Naive thymus-derived CD4-positive, alpha-beta T cell (primary cell): ENCODE data around the gene ST3GAL5. TPM values are rescaled to one million over a fixed set of nuclear protein-coding genes. Genes with fewer than 3 reads are reported as not detected.

Experiments
- ATAC-seq: fragments of 150-1000 bp; cut with Tn5 transposase; 2 replicates; pipeline ENCODE4 v1.10.0; 2021; ENCODE audit warnings: mild to moderate bottlenecking, moderate library complexity
- CTCF ChIA-PET: fragments of 350-600 bp; sonication (Branson Sonifier 250); formaldehyde crosslinking; loops from one replicate; lab custom pipeline; 2021; ENCODE audit warnings: antibody characterized with exemption; lab: Charles Lee
- POLR2A ChIA-PET: fragments of 350-600 bp; sonication (Branson Sonifier 250); formaldehyde crosslinking; loops from one replicate; lab custom pipeline; 2021; ENCODE audit warnings: antibody characterized with exemption, inconsistent platforms; lab: Charles Lee
- DNase-seq, 9 donors: peaks; one replicate each; pipeline versions ENCODE4 v3.0.0 to v3.0.0-alpha.2; 2020 to 2022; ENCODE audit warnings: mixed read lengths in 1 of 9
- H3K27ac ChIP-seq: one replicate; pipeline ENCODE4 v1.7.0; 2013; ENCODE audit warnings: mild to moderate bottlenecking, low read depth, low read length, moderate library complexity
- H3K27me3 ChIP-seq, 2 donors: one replicate each; pipeline ENCODE4 v1.7.0; 2013; ENCODE audit warnings: low read length in 2 of 2, mild to moderate bottlenecking in 2 of 2, moderate library complexity in 2 of 2; ENCODE audit not compliant: control insufficient read depth in 2 of 2, insufficient read depth in 2 of 2
- H3K36me3 ChIP-seq, 3 experiments: 1 replicate in 2 of 3; 2 replicates in 1 of 3; pipeline ENCODE4 v1.7.0; 2013; ENCODE audit warnings: low read length in 3 of 3, mild to moderate bottlenecking in 3 of 3, moderate library complexity in 1 of 3; ENCODE audit not compliant: insufficient read depth in 3 of 3, control insufficient read depth in 2 of 3
- H3K4me1 ChIP-seq, 2 donors: one replicate each; pipeline ENCODE4 v1.7.0; 2013; ENCODE audit warnings: low read length in 2 of 2, mild to moderate bottlenecking in 2 of 2, moderate library complexity in 1 of 2; ENCODE audit not compliant: control insufficient read depth in 2 of 2, insufficient read depth in 2 of 2
- H3K4me3 ChIP-seq: 2 replicates; pipeline ENCODE4 v1.7.0; 2013; ENCODE audit warnings: mild to moderate bottlenecking, low read length
- H3K9me3 ChIP-seq, 3 experiments: 1 replicate in 2 of 3; 2 replicates in 1 of 3; pipeline ENCODE4 v1.7.0; 2013; ENCODE audit warnings: low read length in 3 of 3; ENCODE audit not compliant: control insufficient read depth in 2 of 3
- H3K27ac Mint-ChIP-seq, 9 donors: one replicate each; pipeline ENCODE4 v1.8.0; 2020 to 2022; ENCODE audit warnings: mixed read lengths in 9 of 9, mild to moderate bottlenecking in 8 of 9, moderate library complexity in 5 of 9, inconsistent platforms in 2 of 9
- H3K27me3 Mint-ChIP-seq, 5 donors: one replicate each; pipeline ENCODE4 v1.8.0; 2021 to 2022; ENCODE audit warnings: mixed read lengths in 5 of 5, mild to moderate bottlenecking in 1 of 5
- H3K36me3 Mint-ChIP-seq, 5 donors: one replicate each; pipeline ENCODE4 v1.8.0; 2020 to 2022; ENCODE audit warnings: mixed read lengths in 5 of 5, mild to moderate bottlenecking in 3 of 5, inconsistent platforms in 1 of 5
- H3K4me1 Mint-ChIP-seq, 7 donors: one replicate each; pipeline ENCODE4 v1.8.0; 2020 to 2022; ENCODE audit warnings: mixed read lengths in 7 of 7, mild to moderate bottlenecking in 3 of 7, inconsistent platforms in 1 of 7
- H3K4me3 Mint-ChIP-seq, 10 donors: one replicate each; pipeline ENCODE4 v1.8.0; 2020 to 2022; ENCODE audit warnings: mild to moderate bottlenecking in 10 of 10, mixed read lengths in 10 of 10, moderate library complexity in 6 of 10, inconsistent platforms in 2 of 10
- H3K9me3 Mint-ChIP-seq, 11 donors: one replicate each; pipeline ENCODE4 v1.8.0; 2020 to 2022; ENCODE audit warnings: mixed read lengths in 11 of 11, mild to moderate bottlenecking in 4 of 11, inconsistent platforms in 1 of 11, moderate library complexity in 1 of 11
- intact Hi-C, 2 donors: fragments of 100-400 bp; cut with micrococcal nuclease; formaldehyde crosslinking; loops; one replicate each; pipeline ENCODE4 v1.15.1; 2023
- polyA plus RNA-seq, 2 donors: library from polyadenylated mRNA; unstranded; fragments of 300-500 nt; fragmentation: Illumina TruSeq; gene quantifications; one replicate each; pipeline ENCODE4 v1.2.3, GENCODE V29; 2021
- total RNA-seq, 6 experiments: library from RNA in 5 of 6; stranded (reverse) in 5 of 6; gene quantifications; 1 replicate in 5 of 6; 2 replicates in 1 of 6; pipeline ENCODE4 v1.2.3 and lab custom pipeline; 2021 to 2026

Gene ST3GAL5
- total and polyA plus RNA-seq, 7 experiments from 2014 or later: 15.0 to 53.6 (median 39.3) TPM

DNA sequence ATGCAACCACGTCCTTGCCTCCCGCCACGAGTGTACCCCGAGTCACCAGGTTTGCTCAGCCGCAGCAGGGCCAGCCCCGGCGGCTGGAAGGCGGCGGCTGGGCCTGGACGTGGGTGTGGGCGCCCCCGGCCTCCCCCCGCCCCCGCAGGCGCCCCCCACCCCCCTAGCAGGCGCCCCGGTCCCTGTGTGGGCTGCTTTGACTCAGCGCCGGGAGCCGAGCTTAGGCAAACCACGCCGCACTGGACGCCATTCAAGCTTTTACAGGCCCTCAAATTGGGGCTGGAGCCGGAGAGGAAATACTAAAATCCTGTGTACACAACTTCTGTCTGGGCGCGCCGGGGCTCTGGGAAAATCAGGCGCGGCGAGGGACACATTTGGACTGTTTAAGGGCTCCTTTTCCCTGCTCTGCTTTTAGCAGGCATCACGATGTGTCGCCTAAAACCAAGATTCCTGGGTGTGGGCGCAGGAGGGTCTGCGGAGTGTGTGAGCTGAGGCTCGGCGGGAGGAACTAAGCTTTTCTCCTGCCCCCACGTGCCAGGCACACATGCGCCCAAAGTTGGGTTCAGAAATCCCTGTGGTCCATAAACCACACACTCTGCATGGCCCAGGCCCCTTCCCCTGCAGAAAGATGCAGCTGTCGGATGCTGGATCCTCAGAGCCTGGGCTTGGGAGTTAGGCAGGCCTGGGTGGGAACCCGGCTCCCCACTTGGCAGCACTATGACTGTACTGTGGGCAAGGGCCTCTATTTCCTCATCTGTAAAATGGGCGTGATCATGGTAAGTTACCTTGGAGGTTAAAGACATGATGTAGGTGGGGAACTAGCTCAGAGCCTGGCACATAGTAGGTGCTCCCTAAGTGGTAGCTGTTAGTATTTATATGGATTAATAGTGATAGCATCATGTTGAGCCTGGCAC, 77.4 kb downstream of the ST3GAL5 start:
- Histone ChIP-seq H3K27me3 (no peaks in the 10 kb centered on the region), H3K27ac (no peak overlapping the region), H3K9me3 (no peaks in the 10 kb centered on the region), H3K4me3 (no peak overlapping the region), H3K4me1 (no peaks in the 10 kb centered on the region), H3K36me3 (no peaks in the 10 kb centered on the region)
- H3K36me3 Mint-ChIP-seq: no peaks in the 10 kb centered on the region
- no peak overlapping the region for H3K4me3 Mint-ChIP-seq
- H3K27me3 Mint-ChIP-seq: peaks cover 0 to 35% (median 3%) of the 10 kb centered on the region in 5 donors
- CTCF ChIA-PET: interaction anchor here (1.4 kb wide), 1 partner anchor 61 kb away, joined by 5 read pairs; no protein-coding TSS in a partner anchor
- no peak for ATAC-seq
- H3K27ac Mint-ChIP-seq: no peak overlapping the region
- no peaks in the 10 kb centered on the region for H3K9me3 Mint-ChIP-seq
- intact Hi-C loops: no loop called here
- DNase-seq: peak in 1 of 9 donors; percentile 17
- peaks cover 0 to 3% (median 0%) of the 10 kb centered on the region in 7 donors for H3K4me1 Mint-ChIP-seq
- POLR2A ChIA-PET: no interaction called here

DNA sequence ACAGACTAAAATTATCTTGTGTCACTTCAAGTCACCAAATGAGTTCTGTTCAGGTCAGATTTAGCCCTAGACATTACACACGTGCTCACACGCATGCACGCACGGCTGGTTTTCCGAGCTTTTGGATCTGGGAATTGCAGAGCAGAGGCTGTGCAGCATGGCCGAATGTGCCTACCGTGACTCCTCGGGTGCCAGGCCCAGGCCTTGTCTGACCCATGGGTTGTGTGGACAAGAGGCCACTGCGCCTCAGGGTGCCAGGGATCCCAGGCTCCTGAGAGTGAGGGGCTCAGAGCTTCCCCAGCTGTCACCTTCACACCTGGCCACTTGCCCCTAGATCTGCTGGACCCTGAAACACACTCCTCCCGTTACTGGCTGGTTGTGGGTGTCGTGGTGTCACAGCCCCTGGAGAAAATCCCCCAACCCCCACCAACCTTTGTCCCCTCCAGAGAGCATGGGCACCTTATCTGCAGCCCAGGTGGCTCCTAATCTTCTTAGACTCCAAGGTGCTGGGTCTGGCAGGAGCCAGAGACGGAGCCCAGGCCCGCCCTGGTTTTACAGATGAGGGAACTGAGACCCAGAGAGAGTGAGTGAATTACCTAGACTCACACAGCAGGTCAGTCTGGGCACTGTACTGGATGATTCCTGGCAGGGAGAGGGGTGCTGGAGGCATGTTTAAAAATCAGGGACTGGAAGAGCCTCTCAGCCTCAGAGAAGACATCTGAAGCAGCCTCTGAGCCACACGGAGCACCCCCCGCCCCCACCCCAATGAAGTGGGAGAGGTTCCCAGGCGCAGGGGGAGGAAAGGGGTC, 78.2 kb downstream of the ST3GAL5 start:
- Mint-ChIP-seq H3K9me3 (no peaks in the 10 kb centered on the region), H3K4me1 (peaks cover 0 to 3% (median 0%) of the 10 kb centered on the region in 7 donors), H3K4me3 (no peak overlapping the region), H3K36me3 (no peaks in the 10 kb centered on the region), H3K27me3 (peaks cover 0 to 34% (median 3%) of the 10 kb centered on the region in 5 donors), H3K27ac (no peak overlapping the region)
- intact Hi-C loops: no loop called here
- ChIA-PET POLR2A (no interaction called here), CTCF (no interaction called here)
- Histone ChIP-seq H3K4me1 (no peaks in the 10 kb centered on the region), H3K36me3 (no peaks in the 10 kb centered on the region), H3K4me3 (no peak overlapping the region), H3K9me3 (no peaks in the 10 kb centered on the region), H3K27ac (no peak overlapping the region), H3K27me3 (no peaks in the 10 kb centered on the region)
- DNase-seq (peak in 1 of 9 donors; percentile 19), ATAC-seq (no peak)

DNA sequence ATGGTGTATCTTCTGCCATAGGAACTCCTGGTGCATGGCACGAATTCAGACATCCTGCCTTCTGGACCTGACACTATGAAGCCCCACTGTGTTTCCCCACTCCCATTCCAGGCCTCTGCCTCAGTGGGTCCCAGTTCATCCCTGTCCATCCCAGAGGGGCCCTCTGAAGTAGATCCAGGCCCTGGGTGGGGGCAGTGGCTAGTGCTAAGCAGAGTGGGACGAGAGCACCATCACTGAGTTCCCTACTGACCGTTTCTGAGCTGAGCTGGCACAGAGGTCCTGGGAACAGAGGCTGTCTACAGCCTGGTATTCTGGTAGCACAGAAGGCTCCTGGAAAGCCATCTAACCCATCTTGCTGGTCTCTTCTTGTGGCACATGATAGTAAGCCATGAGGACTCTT, 81.0 kb downstream of the ST3GAL5 start:
- H3K9me3 ChIP-seq: no peaks in the 10 kb centered on the region
- H3K4me3 ChIP-seq: no peak overlapping the region
- POLR2A ChIA-PET: no interaction called here
- no peak for ATAC-seq
- no peak for DNase-seq
- Mint-ChIP-seq H3K27me3 (peaks cover 0 to 27% (median 0%) of the 10 kb centered on the region in 5 donors), H3K27ac (no peak overlapping the region), H3K36me3 (no peaks in the 10 kb centered on the region), H3K4me3 (no peak overlapping the region), H3K4me1 (peaks cover 5 to 17% (median 14%) of the 10 kb centered on the region in 7 donors), H3K9me3 (no peaks in the 10 kb centered on the region)
- no peaks in the 10 kb centered on the region for H3K36me3 ChIP-seq
- H3K27me3 ChIP-seq: no peaks in the 10 kb centered on the region
- CTCF ChIA-PET: interaction anchor here (0.7 kb wide), 1 partner anchor 413 kb away, joined by 3 read pairs; no protein-coding TSS in a partner anchor
- H3K4me1 ChIP-seq: peaks cover 9 to 10% of the 10 kb centered on the region in 2 donors
- intact Hi-C loops: no loop called here
- H3K27ac ChIP-seq: no peak overlapping the region

DNA sequence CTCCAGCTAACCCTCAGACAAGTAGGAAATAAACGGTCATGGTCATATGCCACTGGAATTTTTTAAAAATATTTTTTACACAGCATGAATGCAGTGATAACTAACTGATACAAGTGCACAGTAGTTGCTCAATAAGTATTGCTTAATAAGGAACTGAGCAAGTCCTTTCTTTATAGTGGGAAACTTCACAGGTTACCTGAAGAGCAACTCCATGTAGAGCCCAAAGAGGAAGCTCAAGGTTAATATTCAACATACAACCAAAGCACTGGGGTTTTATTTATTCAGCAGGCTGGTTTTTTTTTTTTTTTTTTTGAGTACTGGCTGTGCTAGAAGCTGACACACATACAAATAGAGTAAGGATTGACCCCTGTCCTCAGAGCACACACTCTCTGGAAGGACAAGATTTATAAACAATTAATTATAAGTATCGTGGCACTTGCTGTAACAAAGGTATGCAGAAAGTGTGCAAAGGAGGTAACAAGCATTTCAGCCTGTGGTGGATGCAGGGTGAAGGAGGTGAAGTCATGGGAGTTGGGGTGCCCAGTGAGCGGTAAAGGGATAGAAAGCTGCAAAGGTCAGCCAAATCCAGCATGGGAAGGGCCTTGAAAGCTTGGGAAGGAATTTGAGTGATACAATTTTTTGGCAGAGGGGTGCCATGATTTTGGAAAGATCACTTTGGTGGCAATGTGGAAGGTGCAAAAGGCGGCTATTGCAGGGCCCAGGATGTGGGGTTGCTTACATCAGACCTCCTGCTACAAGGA, 82.3 kb downstream of the ST3GAL5 start:
- intact Hi-C loops: no loop called here
- H3K9me3 Mint-ChIP-seq: peaks cover 0 to 6% (median 0%) of the 10 kb centered on the region in 11 donors
- no peak overlapping the region for H3K27ac ChIP-seq
- H3K4me3 Mint-ChIP-seq: no peak overlapping the region
- ATAC-seq (no peak), DNase-seq (no peak)
- CTCF ChIA-PET: interaction anchor here (1.2 kb wide), 1 partner anchor 8 kb away, joined by 3 read pairs; no protein-coding TSS in a partner anchor
- no peak overlapping the region for H3K4me3 ChIP-seq
- H3K4me1 ChIP-seq: peaks cover 9 to 10% of the 10 kb centered on the region in 2 donors
- no peaks in the 10 kb centered on the region for H3K9me3 ChIP-seq
- no peaks in the 10 kb centered on the region for H3K36me3 ChIP-seq
- no peaks in the 10 kb centered on the region for H3K27me3 ChIP-seq
- no peak overlapping the region for H3K27ac Mint-ChIP-seq
- H3K36me3 Mint-ChIP-seq: peaks cover 0 to 5% (median 0%) of the 10 kb centered on the region in 5 donors
- peaks cover 0 to 25% (median 0%) of the 10 kb centered on the region in 5 donors for H3K27me3 Mint-ChIP-seq
- POLR2A ChIA-PET: no interaction called here
- peaks cover 5 to 17% (median 14%) of the 10 kb centered on the region in 7 donors for H3K4me1 Mint-ChIP-seq

DNA sequence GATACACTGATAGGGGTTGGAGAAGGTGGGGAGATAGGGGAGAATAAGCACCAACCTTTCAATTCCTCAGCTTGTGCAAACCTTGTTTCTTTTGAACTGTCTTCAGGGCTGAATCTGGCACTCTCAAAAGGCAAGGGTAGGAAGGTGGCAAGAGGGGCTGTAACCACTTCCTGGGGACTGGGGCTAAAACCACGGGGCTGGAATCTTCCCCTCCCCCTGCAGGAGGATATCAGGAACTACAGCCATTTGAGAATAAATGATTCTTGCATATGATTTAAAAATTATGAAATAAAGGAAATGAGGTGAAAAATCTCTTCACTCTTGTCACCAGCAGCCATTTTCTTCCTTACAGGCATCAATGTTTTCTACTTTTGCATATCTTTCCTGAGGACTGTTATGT, 84.2 kb downstream of the ST3GAL5 start:
- Mint-ChIP-seq H3K4me1 (peaks cover 5 to 17% (median 14%) of the 10 kb centered on the region in 7 donors), H3K27ac (peak overlapping the region in 1 of 9 donors; percentile 12), H3K27me3 (peaks cover 0 to 20% (median 5%) of the 10 kb centered on the region in 5 donors), H3K9me3 (peaks cover 0 to 21% (median 2%) of the 10 kb centered on the region in 11 donors), H3K36me3 (peaks cover 0 to 9% (median 5%) of the 10 kb centered on the region in 5 donors), H3K4me3 (peak overlapping the region in 2 of 10 donors; percentile 10 to 30)
- ChIA-PET POLR2A (no interaction called here), CTCF (interaction anchor here (0.7 to 1.0 kb wide), 2 partner anchors 22 to 147 kb away, joined by 3 to 4 read pairs; no protein-coding TSS in a partner anchor)
- Histone ChIP-seq H3K27ac (no peak overlapping the region), H3K4me3 (no peak overlapping the region), H3K9me3 (no peaks in the 10 kb centered on the region), H3K27me3 (no peaks in the 10 kb centered on the region), H3K4me1 (peaks cover 9 to 10% of the 10 kb centered on the region in 2 donors), H3K36me3 (no peaks in the 10 kb centered on the region)
- DNase-seq (peak in 5 of 9 donors; percentile 27 to 44 (median 39)), ATAC-seq (peak; percentile 61)
- intact Hi-C loops: loop anchor here (1.0 to 2.0 kb wide), 4 partner anchors 52 to 126 kb away; partner anchors contain the start of gene ATOH8 (in 1 of the 2)
